Daoy (cell line): Measurements from ENCODE around the gene TATDN2. TPM values are rescaled to one million over a fixed set of nuclear protein-coding genes. Genes with fewer than 3 reads are reported as not detected.
A peak's percentile ranks its signal among the peaks of the same experiment; 100 is the strongest.
"Not testable (repeated sequence)": the region's sequence is repeated elsewhere in the genome, so short reads cannot be mapped to it uniquely, and the experiment has no call there.

ENCODE experiments used
- DNase-seq: peaks from one replicate; pipeline ENCODE4 v3.0.0-alpha.2; 2015; ENCODE audit warnings: low read depth
- total RNA-seq: library from RNA; depleted of rRNA; stranded (reverse); fragments of >200 nt; shearing (Covaris generic); gene quantifications from 2 replicates; pipeline ENCODE4 v1.2.3, GENCODE V29; 2014

The TATDN2 gene
- total RNA-seq, 1 experiment from 2014 or later, result 5.9 TPM

GRCh38 chr3:10269443-10269842 is 21.2 kb downstream of the TATDN2 start:
- no peak for DNase-seq

GRCh38 chr3:10272476-10272875 is 24.2 kb downstream of the TATDN2 start:
- not testable (repeated sequence) for DNase-seq

- no peak for DNase-seq
These were observed 24.7 kb downstream of the TATDN2 start for GRCh38 chr3:10272977-10273376.

- no peak for DNase-seq
These were observed 25.5 kb downstream of the TATDN2 start for GRCh38 chr3:10273702-10274305.

GRCh38 chr3:10274601-10275000 is 26.3 kb downstream of the TATDN2 start:
- no peak for DNase-seq

GRCh38 chr3:10277115-10277625 is 28.9 kb downstream of the TATDN2 start:
- DNase-seq, result no peak

- DNase-seq, result no peak
These were observed 30.2 kb downstream of the TATDN2 start for GRCh38 chr3:10278501-10278900.

GRCh38 chr3:10279384-10280176 is 31.3 kb downstream of the TATDN2 start:
- DNase-seq, result no peak

- no peak for DNase-seq
These were observed 31.9 kb downstream of the TATDN2 start for GRCh38 chr3:10280177-10280529.

- DNase-seq, result no peak
These were observed 32.3 kb downstream of the TATDN2 start for GRCh38 chr3:10280571-10280970.

- no peak for DNase-seq
These were observed 33.7 kb downstream of the TATDN2 start for GRCh38 chr3:10281951-10282350.

GRCh38 chr3:10283638-10284037 is 35.4 kb downstream of the TATDN2 start:
- DNase-seq, result no peak

- DNase-seq, result no peak
These were observed 36.2 kb downstream of the TATDN2 start for GRCh38 chr3:10284496-10284895.

- DNase-seq, result no peak
These were observed 37.2 kb downstream of the TATDN2 start for GRCh38 chr3:10285272-10286132.

- no peak for DNase-seq
These were observed 37.9 kb downstream of the TATDN2 start for GRCh38 chr3:10286133-10286524.

- DNase-seq, result peak; percentile 83
These were observed 38.5 kb downstream of the TATDN2 start for GRCh38 chr3:10286596-10287295.

GRCh38 chr3:10287936-10288574 is 39.8 kb downstream of the TATDN2 start:
- no peak for DNase-seq

GRCh38 chr3:10288575-10288960 is 40.3 kb downstream of the TATDN2 start:
- no peak for DNase-seq

GRCh38 chr3:10289077-10289476 is 40.8 kb downstream of the TATDN2 start:
- DNase-seq, result no peak

GRCh38 chr3:10289787-10290355 is 41.6 kb downstream of the TATDN2 start:
- DNase-seq, result no peak
